Mesenchymal stem cell (in vitro differentiated cells and primary cell): Measurements from ENCODE around the gene NTN1.
"Not testable (repeated sequence)": the region's sequence is repeated elsewhere in the genome, so short reads cannot be mapped to it uniquely, and the experiment has no call there.

Source experiments
- DNase-seq: peaks from one replicate; pipeline ENCODE4 v3.0.0-alpha.2; 2013
- H2AFZ ChIP-seq: one replicate; pipeline ENCODE4 v1.6.1; 2013; ENCODE audit warnings: low read depth, mild to moderate bottlenecking, control low read depth, inconsistent platforms, low read length, moderate library complexity
- H2AK5ac ChIP-seq: 2 replicates; pipeline ENCODE4 v1.6.1; 2013; ENCODE audit warnings: low read length, moderate library complexity, mild to moderate bottlenecking, inconsistent platforms; ENCODE audit not compliant: severe bottlenecking
- H2BK120ac ChIP-seq: one replicate; pipeline ENCODE4 v1.6.1; 2013; ENCODE audit warnings: low read depth, mild to moderate bottlenecking, inconsistent platforms, low read length, moderate library complexity
- H2BK12ac ChIP-seq, 2 experiments: one replicate each; pipeline ENCODE4 v1.6.1; 2013; ENCODE audit warnings: inconsistent platforms in 2 of 2, low read length in 2 of 2, mild to moderate bottlenecking in 2 of 2, moderate library complexity in 2 of 2, control low read depth in 1 of 2
- H2BK15ac ChIP-seq: one replicate; pipeline ENCODE4 v1.6.1; 2013; ENCODE audit warnings: mild to moderate bottlenecking, low read depth, inconsistent platforms; ENCODE audit not compliant: poor library complexity, severe bottlenecking
- H2BK5ac ChIP-seq: 2 replicates; pipeline ENCODE4 v1.6.1; 2013; ENCODE audit warnings: low read depth, mild to moderate bottlenecking, low read length, control low read depth, inconsistent platforms; ENCODE audit not compliant: poor library complexity, severe bottlenecking
- H3K14ac ChIP-seq, 2 experiments: one replicate each; pipeline ENCODE4 v1.6.1; 2013; ENCODE audit warnings: inconsistent platforms in 2 of 2, low read length in 2 of 2, control low read depth in 1 of 2, mild to moderate bottlenecking in 1 of 2, moderate library complexity in 1 of 2
- H3K18ac ChIP-seq, 2 experiments: one replicate each; pipeline ENCODE4 v1.6.1; 2013; ENCODE audit warnings: inconsistent platforms in 2 of 2, low read length in 2 of 2, control low read depth in 1 of 2, low read depth in 1 of 2, mild to moderate bottlenecking in 1 of 2
- H3K23ac ChIP-seq, 2 experiments: one replicate each; pipeline ENCODE4 v1.6.1; 2013; ENCODE audit warnings: inconsistent platforms in 2 of 2, low read length in 2 of 2, mild to moderate bottlenecking in 2 of 2, moderate library complexity in 2 of 2, control low read depth in 1 of 2
- H3K27ac ChIP-seq: 2 replicates; pipeline ENCODE4 v1.5.1; 2013; ENCODE audit warnings: mild to moderate bottlenecking, moderate library complexity, low read length, control low read depth, inconsistent platforms; ENCODE audit not compliant: poor library complexity, severe bottlenecking
- H3K27me3 ChIP-seq, 2 experiments: 2 replicates each; pipeline versions ENCODE4 v1.6.1 to v1.7.0; 2013; ENCODE audit warnings: low read length in 2 of 2, mild to moderate bottlenecking in 2 of 2, moderate library complexity in 2 of 2, control low read depth in 1 of 2, inconsistent platforms in 1 of 2; ENCODE audit not compliant: control insufficient read depth in 1 of 2, insufficient read depth in 1 of 2
- H3K36me3 ChIP-seq, 2 experiments: 2 replicates each; pipeline versions ENCODE4 v1.6.1 to v1.7.0; 2013; ENCODE audit warnings: low read length in 2 of 2, control low read depth in 1 of 2, inconsistent platforms in 1 of 2, low read depth in 1 of 2, mild to moderate bottlenecking in 1 of 2; ENCODE audit not compliant: insufficient read depth in 2 of 2, control insufficient read depth in 1 of 2
- H3K4ac ChIP-seq, 2 experiments: one replicate each; pipeline ENCODE4 v1.6.1; 2013; ENCODE audit warnings: inconsistent platforms in 2 of 2, low read length in 2 of 2, mild to moderate bottlenecking in 2 of 2, moderate library complexity in 2 of 2, control low read depth in 1 of 2, low read depth in 1 of 2
- H3K4me1 ChIP-seq: 2 replicates; pipeline ENCODE4 v1.6.1; 2013; ENCODE audit warnings: low read depth, low read length, control low read depth; ENCODE audit not compliant: control insufficient read depth, insufficient read depth
- H3K4me2 ChIP-seq: 2 replicates; pipeline ENCODE4 v1.6.1; 2013; ENCODE audit warnings: low read length, mild to moderate bottlenecking, inconsistent platforms; ENCODE audit not compliant: poor library complexity, severe bottlenecking
- H3K4me3 ChIP-seq, 2 experiments: 2 replicates each; pipeline versions ENCODE4 v1.5.1 to v1.7.0; 2013; ENCODE audit warnings: low read length in 2 of 2, mild to moderate bottlenecking in 2 of 2, control low read depth in 1 of 2, low read depth in 1 of 2; ENCODE audit not compliant: insufficient read depth in 1 of 2
- H3K79me1 ChIP-seq: replicated peaks from 2 replicates; pipeline ENCODE4 v1.6.1; 2013; ENCODE audit warnings: mild to moderate bottlenecking, control low read depth, low read length, inconsistent platforms; ENCODE audit not compliant: poor library complexity, severe bottlenecking
- H3K9ac ChIP-seq: 2 replicates; pipeline ENCODE4 v1.7.0; 2013; ENCODE audit warnings: mild to moderate bottlenecking, low read length, moderate library complexity
- H3K9me3 ChIP-seq: 2 replicates; pipeline ENCODE4 v1.7.0; 2013; ENCODE audit warnings: mild to moderate bottlenecking, low read length; ENCODE audit not compliant: control insufficient read depth
- H4K8ac ChIP-seq: one replicate; pipeline ENCODE4 v1.6.1; 2013; ENCODE audit warnings: inconsistent platforms, mild to moderate bottlenecking, low read length, moderate library complexity
- H4K91ac ChIP-seq: one replicate; pipeline ENCODE4 v1.6.1; 2013; ENCODE audit warnings: mild to moderate bottlenecking, low read length, inconsistent platforms
- WGBS: methylation state at CpG from one replicate; pipeline ENCODE4 v1.1.7; 2013; ENCODE audit warnings: mixed read lengths; 5-methylcytosine and 5-hydroxymethylcytosine counted together

The NTN1 gene

GRCh38 chr17:9105068-9105868 lies 84.0 kb downstream of the NTN1 start:
- Histone ChIP-seq H3K4me2 (no peak overlapping the region), H3K4me3 (no peak overlapping the region), H2BK15ac (no peak overlapping the region), H3K4me1 (no peaks in the 10 kb centered on the region), H2BK120ac (no peak overlapping the region), H3K9me3 (no peaks in the 10 kb centered on the region), H3K9ac (no peak overlapping the region), H4K91ac (no peak overlapping the region), H3K27ac (no peak overlapping the region), H2AK5ac (no peak overlapping the region), H2BK12ac (no peak overlapping the region), H3K27me3 (peaks cover 6 to 14% of the 10 kb centered on the region in 2 experiments), H3K14ac (no peak overlapping the region), H3K36me3 (no peaks in the 10 kb centered on the region), H3K79me1 (no peaks in the 10 kb centered on the region), H3K18ac (no peak overlapping the region), H2AFZ (no peak overlapping the region), H4K8ac (no peak overlapping the region), H2BK5ac (no peak overlapping the region), H3K23ac (no peak overlapping the region), H3K4ac (no peak overlapping the region)
- no peak for DNase-seq
- WGBS, result 77% methylated on average over 7 of the region's 9 CpGs

GRCh38 chr17:9106278-9106677 lies 85.0 kb downstream of the NTN1 start:
- H3K79me1 ChIP-seq, H4K91ac ChIP-seq, H3K9me3 ChIP-seq, H2BK5ac ChIP-seq, H3K14ac ChIP-seq, H3K4me3 ChIP-seq, H2AFZ ChIP-seq, H3K9ac ChIP-seq, H3K4me1 ChIP-seq, H3K27ac ChIP-seq, H4K8ac ChIP-seq, H3K4ac ChIP-seq, H3K23ac ChIP-seq, H3K18ac ChIP-seq, H2BK15ac ChIP-seq, H2BK12ac ChIP-seq, H2BK120ac ChIP-seq, H3K4me2 ChIP-seq, DNase-seq, H2AK5ac ChIP-seq, H3K36me3 ChIP-seq: not testable (repeated sequence)
- peaks cover 9 to 16% of the 10 kb centered on the region in 2 experiments for H3K27me3 ChIP-seq
- 82% methylated on average over 9 of the region's 9 CpGs for WGBS

- 85% methylated on average over 4 of the region's 4 CpGs for WGBS
- Histone ChIP-seq H3K4me2 (no peak overlapping the region), H3K27ac (no peak overlapping the region), H2BK15ac (no peak overlapping the region), H2AFZ (no peak overlapping the region), H3K27me3 (peaks cover 10 to 19% of the 10 kb centered on the region in 2 experiments), H3K9me3 (no peaks in the 10 kb centered on the region), H3K4me1 (no peaks in the 10 kb centered on the region), H4K91ac (no peak overlapping the region), H2BK12ac (no peak overlapping the region), H3K14ac (no peak overlapping the region), H3K23ac (no peak overlapping the region), H2BK5ac (no peak overlapping the region), H3K79me1 (no peaks in the 10 kb centered on the region), H2AK5ac (no peak overlapping the region), H4K8ac (no peak overlapping the region), H3K4ac (no peak overlapping the region), H3K9ac (no peak overlapping the region), H3K36me3 (no peaks in the 10 kb centered on the region), H3K18ac (no peak overlapping the region), H2BK120ac (no peak overlapping the region), H3K4me3 (no peak overlapping the region)
- DNase-seq, result no peak
Measured at GRCh38 chr17:9107527-9107926, 86.2 kb downstream of the NTN1 start.

- H2BK5ac ChIP-seq, result no peak overlapping the region
- no peak overlapping the region for H4K91ac ChIP-seq
- H3K23ac ChIP-seq, result no peak overlapping the region
- H3K79me1 ChIP-seq, result no peaks in the 10 kb centered on the region
- H3K9me3 ChIP-seq, result no peaks in the 10 kb centered on the region
- H3K18ac ChIP-seq, result no peak overlapping the region
- 88% methylated on average over 5 of the region's 6 CpGs for WGBS
- H2BK12ac ChIP-seq, result no peak overlapping the region
- H2AK5ac ChIP-seq, result no peak overlapping the region
- H3K4ac ChIP-seq, result no peak overlapping the region
- no peak overlapping the region for H3K9ac ChIP-seq
- H4K8ac ChIP-seq, result no peak overlapping the region
- H3K36me3 ChIP-seq, result no peaks in the 10 kb centered on the region
- H3K27me3 ChIP-seq, result peaks cover 10 to 19% of the 10 kb centered on the region in 2 experiments
- H2BK120ac ChIP-seq, result no peak overlapping the region
- H2BK15ac ChIP-seq, result no peak overlapping the region
- no peak overlapping the region for H3K4me2 ChIP-seq
- no peak overlapping the region for H3K27ac ChIP-seq
- no peak overlapping the region for H3K4me3 ChIP-seq
- no peak overlapping the region for H2AFZ ChIP-seq
- H3K14ac ChIP-seq, result no peak overlapping the region
- DNase-seq, result no peak
- H3K4me1 ChIP-seq, result no peaks in the 10 kb centered on the region
Measured at GRCh38 chr17:9108146-9108545, 86.8 kb downstream of the NTN1 start.
